GM21381 (cell line): Measurements from ENCODE around the gene GOLGA8J.
"Not testable (repeated sequence)": the region's sequence is repeated elsewhere in the genome, so short reads cannot be mapped to it uniquely, and the experiment has no call there.

Experiments
- ATAC-seq: cut with Tn5 transposase; IDR thresholded peaks from one replicate; pipeline ENCODE4 v1.9.1; 2021; ENCODE audit warnings: mild to moderate bottlenecking, moderate library complexity; ENCODE audit not compliant: unreplicated experiment

GOLGA8J gene, protein sequence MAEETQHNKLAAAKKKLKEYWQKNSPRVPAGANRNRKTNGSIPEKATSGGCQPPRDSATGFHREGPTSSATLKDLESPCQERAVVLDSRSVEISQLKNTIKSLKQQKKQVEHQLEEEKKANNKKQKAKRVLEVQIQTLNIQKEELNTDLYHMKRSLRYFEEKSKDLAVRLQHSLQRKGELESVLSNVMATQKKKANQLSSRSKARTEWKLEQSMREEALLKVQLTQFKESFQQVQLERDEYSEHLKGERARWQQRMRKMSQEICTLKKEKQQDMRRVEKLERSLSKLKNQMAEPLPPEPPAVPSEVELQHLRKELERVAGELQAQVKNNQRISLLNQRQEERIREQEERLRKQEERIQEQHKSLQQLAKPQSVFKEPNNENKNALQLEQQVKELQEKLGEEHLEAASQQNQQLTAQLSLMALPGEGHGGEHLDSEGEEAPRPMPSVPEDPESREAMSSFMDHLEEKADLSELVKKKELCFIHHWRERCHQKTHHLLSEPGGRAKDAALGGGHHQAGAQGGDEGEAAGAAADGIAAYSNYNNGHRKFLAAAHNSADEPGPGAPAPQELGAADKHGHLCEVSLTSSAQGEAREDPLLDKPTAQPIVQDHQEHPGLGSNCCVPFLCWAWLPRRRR

DNA sequence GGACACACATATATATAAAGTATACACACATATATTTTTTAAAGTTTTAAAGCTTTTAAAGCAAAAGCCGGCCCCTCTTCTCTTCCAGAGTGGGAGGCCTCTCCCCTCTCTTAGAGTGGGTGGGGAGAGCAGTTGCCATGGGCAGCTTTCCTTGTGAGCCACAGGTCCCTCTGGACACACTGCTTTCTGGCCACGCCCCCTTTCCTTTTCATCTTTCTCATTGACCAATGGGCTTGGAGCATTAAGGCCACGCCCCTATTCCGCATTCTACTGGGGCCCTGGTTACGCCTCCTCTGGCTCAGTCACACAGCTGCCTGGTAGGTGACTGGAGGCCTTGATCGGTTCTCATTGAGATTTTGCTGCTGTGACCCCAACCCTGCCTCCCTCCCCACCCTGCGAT, at the start of gene GOLGA8J:
Gene GOLGA8J (plus strand): TSS at position 301 of the 400 bp plus-strand sequence. CDS start 98 bp downstream, at position 399.
- not testable (repeated sequence) for ATAC-seq

DNA sequence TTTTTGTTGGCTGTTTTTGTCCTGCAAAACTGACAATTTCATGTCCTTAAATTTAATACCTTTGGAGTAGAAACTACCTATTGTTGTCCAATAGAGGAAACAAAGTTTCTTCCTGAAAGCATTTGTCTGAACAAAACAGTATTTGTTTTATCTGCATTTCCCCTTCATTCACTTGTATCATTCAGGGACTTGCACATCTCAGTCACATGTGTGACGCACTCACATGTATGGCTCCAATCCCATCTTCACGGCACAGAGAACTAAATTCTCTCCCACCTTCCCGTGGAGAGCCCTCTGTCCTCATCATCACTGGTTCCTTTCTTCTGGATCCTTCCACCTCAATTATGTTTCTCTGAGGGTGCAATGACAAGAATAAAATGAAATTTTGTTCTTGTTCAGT, 49.5 kb upstream of the GOLGA8J start:
- ATAC-seq = no peak

DNA sequence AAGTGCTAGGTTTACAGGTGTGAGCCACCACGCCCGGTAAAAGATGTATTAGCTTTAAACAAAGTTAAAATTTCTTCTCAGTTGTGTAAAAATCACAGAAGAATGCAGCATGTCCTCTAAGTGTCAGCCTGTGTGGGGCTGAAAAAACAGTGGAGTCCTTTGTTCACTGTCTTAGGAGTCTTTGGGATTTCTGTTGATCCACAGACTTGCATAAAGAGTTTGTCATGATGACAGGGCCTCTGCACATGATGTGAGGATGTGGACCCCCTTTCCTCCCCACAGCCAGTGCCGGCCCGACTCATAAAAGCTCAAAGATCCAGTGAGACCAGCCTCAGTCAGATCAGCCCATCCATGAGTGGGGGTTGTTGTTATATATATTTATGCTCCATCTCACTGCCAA, 49.0 kb upstream of the GOLGA8J start:
- no peak for ATAC-seq

DNA sequence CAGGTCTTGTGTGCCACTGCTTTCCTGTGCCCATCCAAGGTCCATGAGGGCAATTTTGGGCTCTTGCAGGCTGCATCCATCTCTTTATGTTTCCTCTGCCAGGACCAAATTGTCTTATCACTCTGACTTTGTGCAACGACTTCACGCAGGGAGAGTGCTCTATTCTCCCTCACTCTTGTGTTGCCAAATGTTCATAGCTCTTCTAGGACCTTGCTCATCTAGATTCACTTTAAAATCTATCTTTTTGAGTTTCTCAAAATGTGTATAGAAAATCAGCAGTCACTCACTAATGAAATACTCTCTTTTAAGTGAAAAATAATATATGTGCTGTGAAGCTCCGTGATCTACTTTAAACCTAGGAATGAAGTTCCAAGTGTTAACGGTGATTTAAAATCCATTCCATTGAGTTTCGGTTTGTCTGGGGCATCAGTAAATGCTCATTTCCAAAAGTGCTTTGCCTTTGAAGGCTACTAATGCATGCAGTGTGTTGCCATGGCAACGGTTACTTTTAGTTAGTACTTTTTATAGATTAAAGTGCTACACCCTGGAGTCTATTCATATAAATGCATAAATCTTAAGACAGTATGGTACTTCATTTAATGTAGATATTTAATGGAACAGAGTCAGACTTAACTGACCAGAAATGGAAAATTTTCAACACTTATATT, 46.6 kb upstream of the GOLGA8J start:
- no peak for ATAC-seq

DNA sequence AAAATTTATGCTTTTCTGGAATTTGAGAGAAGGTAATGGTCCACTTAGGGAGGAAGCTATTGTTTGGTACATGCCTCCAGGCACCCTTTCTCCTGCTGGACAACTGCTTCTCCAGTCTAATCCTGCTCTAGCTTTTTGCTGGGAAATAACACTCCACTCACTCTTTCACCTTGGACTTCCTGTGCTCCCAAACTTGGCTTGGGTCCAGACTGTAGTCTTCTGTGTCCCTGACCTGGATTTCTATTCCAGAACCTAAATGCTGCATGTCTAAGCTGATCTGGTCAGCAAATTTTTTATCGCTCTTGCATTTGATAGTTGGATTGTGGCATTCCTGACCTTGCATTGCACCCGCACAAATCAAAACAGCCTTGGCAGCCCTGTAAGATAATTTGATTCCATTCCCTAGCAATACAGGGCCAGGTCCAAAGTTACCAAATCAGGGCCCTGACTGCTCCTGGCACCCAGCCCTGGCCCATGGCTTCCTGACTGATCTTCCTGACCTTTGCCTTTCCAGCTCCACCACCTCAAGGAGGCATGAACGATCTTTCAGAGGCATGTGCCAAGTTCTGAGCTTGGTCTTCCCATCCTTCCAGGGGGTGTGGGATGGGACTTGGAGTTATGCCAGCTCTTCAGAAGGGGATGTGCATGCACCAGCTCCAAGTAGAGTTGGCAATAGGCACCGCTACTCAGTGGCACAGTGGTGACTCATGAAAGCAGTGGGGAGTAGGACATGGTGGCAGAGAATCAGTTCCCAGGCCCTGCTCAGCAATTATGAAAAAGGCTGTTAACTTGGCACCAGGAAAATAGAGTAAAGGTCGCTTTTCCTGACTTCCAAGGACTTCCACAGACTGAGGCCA, 43.9 kb upstream of the GOLGA8J start:
- no peak for ATAC-seq

DNA sequence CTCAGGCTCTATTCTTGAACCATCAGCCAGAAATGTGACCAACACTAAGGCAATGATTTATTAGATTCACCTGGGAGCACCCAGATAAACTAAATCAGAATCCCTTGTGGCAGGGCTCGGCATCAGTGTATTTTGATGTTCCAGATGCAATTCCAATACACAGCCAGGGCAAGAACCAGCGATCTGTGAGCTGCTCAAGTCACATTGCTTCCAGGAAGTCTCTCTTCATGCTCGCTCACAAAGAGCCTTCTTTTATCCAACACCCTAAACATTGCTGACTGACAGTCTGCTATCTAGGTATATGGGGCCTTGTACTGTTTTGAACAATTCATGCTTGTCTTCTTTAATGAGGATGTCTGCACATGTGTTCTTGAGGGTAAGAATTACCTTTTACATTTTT, 40.9 kb upstream of the GOLGA8J start:
- ATAC-seq = no peak

DNA sequence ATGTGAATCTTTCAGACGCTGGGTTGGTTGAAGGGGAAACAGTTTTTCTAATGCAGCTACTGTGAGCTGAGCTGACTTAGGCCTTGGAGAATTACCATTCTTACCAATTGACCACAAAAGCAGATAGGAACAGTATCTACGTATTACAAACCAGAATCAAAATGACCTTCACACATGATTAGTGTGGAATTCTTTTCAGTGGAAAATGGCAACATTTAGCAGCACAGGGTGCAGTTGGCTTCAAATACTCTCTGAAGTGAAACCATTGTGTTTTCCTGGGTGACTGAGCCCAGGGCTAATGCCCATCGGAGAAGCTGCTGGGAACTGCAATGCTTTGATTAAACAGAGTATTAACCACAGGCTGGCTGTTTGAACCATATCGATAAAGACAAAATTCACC, 40.2 kb upstream of the GOLGA8J start:
- no peak for ATAC-seq

DNA sequence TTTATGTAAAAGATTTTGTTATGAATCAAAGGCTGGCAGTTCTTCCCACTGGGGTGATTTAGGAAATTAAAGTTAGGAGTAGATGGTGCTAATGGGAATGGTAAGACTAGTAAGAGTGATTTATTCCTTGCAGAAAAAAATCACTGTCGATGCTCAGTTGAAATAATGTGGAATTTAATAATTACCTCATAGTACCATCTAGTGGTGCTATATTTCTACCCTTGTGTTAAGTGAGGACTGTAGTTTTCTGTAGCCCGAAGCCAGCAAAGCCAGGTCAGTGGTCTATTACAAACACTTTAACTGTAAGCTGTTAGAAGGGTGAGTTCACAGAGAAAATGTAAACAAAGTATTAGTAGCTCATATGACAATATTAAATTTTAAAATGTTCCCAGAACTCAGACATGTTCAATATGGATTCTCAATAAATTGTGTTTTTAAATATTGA, 39.5 kb upstream of the GOLGA8J start:
- no peak for ATAC-seq

DNA sequence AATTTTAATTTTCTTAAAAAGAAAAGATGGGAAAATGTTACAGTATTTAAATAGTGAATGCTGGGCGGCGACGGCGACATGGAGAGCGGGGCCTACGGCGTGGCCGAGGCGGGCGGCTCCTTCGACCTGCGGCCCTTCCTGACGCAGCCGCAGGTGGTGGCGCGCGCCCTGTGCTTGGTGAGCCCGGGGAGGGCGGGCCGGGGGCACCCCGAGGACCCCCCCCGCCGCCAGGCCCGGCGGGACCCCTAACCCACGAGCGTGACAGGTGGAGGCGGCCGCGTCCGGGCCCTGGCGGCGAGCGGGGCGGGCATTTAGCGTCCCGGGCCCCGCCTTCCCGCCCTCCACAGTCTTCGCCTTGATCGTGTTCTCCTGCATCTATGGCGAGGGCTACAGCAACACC, 38.4 kb upstream of the GOLGA8J start:
- no peak for ATAC-seq

DNA sequence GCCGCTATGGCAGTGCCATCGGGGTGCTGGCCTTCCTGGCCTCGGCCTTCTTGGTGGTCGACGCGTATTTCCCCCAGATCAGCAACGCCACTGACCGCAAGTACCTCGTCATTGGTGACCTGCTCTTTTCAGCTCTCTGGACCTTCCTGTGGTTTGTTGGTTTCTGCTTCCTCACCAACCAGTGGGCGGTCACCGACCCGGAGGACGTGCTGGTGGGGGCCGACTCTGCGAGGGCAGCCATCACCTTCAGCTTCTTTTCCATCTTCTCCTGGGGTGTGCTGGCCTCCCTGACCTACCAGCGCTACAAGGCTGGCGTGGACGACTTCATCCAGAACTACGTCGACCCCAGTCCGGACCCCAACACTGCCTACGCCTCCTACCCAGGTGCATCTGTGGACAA, 37.9 kb upstream of the GOLGA8J start:
- ATAC-seq = not testable (repeated sequence)

DNA sequence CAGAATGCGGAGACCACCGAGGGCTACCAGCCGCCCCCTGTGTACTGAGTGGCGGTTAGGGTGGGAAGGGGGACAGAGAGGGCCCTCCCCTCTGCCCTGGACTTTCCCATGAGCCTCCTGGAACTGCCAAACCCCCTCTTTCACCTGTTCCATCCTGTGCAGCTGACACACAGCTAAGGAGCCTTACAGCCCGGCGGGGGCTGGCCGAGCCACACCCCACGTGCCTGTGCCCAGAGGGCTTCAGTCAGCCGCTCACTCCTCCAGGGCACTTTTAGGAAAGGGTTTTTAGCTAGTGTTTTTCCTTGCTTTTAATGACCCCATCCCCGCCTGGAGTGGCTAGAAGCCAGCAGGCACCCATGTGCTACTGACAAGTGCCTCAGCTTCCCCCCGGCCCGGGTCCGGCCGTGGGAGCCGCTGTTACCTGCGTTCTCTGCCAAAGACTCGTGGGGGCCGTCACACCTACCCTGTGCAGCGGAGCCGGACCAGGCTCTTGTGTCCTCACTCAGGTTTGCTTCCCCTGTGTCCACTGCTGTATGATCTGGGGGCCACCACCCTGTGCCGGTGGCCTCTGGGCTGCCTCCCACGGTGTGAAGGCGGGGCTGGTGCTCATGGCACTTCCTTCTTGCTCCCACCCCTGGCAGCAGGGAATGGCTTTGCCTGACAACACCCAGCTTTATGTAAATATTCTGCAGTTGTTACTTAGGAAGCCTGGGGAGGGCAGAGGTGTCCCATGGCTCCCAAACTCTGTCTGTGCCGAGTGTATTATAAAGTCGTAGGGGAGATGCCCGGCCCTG, 37.3 kb upstream of the GOLGA8J start:
- ATAC-seq = not testable (repeated sequence)

DNA sequence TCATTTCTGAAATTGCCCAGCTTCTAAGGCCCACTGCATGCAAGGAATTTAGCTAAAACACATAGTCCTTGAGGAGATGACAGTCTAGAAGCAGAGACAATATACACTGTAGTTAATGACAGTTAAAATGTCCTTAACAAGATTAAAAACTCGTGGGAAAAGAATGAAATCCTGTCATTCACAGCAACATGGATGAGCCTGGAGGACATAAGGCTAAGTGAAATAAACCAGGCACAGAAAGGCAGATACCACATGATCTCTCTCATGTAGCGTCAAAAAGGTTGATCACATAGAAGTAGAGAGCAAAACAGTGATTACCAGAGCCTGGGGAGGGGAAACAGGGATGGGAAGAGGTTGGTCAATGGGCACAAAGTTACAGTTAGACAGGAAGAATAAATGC, 36.3 kb upstream of the GOLGA8J start:
- no peak for ATAC-seq

DNA sequence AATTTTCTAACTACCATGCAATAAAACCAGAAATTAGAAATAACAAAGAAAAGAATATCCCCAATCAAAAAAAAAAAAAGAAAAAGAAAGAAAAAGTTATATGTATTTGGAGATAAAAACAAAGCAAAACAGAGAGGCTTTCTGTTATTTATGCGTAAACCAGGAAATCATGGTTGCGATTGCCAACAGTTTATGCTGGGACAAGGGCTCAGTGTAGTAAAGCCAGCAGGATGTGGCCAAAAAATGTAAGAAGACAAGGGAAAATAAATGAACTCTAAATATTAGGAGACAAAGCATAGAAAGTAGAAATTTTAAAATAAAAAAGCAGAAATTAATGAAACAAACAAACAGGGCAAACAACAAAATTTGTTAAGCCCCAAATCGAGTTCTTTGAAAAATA, 27.2 kb upstream of the GOLGA8J start:
- ATAC-seq = no peak

DNA sequence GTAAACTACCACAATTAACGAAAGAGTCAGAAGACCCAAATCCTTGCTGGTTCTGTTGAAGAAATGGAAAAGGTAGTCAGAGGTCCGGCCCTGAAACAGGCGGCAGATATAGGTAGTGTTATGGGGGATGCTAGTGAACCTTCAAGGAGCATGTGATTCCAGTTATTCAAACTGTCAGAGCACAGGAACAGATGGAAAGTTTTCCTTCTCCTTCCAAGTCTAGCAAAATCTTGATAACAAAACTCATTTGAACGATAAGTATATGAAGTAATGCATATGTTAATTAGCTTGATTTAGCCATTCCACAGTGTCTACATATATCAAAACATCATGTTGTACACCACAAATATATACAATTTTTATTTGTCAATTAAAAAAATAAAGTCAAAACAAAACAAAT, 26.6 kb upstream of the GOLGA8J start:
- no peak for ATAC-seq

DNA sequence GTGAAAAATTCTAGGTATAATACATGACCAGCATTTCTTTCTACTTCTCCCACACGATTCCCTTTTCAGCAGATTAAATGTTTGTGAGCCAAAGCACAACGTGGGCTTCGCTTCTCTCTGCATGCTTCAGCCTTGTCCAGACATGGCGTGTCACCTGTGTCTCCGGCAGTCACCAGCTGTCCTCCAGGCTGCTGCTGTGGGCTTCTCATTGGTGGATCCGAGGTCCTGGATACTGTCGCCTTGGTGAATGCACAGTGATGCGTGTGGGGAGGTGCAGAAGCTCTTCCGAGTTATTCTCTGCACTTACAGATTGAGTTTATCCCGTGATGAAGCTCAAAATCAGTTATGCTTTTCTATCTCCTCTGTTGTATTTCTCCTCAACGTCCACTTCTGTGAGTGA, 23.0 kb upstream of the GOLGA8J start:
- ATAC-seq = no peak

DNA sequence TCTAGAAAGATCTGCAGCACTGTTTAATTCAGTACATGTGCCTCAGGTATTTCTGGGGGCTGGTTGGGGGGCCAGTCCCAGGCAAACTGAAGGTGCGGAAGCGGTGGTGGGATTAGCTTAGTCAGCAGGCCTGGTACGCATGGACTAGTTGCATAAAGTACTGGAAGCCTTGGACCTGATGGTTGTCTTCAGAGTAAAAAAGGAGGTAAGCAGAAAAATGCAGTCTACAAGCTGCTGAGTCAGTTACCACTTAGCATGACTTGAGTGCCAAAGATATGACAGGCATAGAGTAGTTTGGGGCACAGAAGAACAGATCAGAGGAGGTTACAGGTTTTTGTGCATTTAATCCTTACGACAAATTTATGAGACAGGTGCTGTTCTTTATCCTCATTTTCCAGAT, 19.9 kb upstream of the GOLGA8J start:
- no peak for ATAC-seq

DNA sequence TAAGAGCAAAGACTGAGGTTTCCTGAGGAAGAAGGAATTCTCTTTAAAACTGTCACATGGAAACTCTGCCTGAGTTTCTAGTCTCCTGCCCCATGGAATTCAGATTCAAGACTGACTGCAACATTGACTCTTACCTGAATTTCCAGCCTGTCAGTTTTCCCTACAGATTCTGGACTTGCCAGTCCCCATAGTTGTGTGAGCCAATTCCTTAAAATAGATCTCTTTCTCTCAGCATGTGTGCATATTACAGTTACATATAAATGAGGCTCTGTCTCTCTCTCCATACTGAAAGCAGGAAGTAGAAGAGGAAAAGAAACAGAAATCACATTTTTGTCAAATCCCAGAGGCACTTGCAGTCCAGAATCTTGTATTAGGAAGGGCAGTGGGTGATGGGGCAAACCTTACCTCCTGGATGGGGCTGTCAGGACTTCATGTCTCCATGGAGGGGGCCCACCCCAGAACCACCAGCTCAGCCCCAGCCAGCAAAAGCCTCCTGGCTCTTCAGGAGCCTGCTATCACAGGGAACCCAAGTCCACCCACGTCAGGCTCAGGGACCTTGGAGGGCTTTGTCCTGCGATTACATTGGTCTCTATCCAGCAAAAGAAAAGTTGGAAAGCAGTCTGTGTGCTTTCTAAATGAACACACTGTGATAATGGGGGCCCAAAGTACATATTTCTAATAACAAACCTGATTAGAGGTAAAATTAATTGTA, 18.8 kb upstream of the GOLGA8J start:
- no peak for ATAC-seq

DNA sequence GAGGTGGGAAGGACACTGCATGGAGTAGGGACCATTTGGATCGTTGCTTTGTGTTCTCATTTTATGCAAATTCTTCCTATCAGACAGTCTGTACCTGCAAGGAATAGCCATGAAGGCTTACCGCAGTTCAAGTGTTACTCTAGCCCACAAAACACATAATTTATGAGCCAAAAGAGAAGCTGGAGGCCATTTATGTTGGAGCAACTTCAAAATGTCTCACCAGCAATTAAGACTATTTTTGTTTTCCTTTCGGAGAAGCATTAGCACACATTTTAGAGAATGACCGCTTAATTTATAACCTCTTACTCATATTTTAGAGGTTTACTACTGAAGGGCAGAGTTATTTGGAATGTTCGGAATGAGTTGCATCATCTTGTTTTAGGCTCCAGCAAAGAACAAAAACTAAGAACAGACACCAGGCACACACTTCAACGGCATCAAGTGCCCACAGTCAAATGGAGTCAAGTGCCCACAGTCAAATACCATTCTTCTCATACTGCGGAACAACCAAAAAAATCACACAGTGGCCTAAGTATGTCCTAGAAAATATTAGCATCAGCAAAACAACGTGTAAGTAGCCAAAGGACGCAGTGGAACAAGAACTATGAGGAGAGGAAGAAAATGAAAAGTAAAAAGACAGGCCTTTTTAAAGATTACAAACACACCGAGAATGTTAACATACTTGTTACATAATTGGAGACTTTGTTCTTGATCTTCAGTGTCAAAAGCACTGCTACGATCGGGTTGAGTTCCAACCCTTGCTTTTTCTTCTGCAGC, 17.5 kb upstream of the GOLGA8J start:
- ATAC-seq = no peak

DNA sequence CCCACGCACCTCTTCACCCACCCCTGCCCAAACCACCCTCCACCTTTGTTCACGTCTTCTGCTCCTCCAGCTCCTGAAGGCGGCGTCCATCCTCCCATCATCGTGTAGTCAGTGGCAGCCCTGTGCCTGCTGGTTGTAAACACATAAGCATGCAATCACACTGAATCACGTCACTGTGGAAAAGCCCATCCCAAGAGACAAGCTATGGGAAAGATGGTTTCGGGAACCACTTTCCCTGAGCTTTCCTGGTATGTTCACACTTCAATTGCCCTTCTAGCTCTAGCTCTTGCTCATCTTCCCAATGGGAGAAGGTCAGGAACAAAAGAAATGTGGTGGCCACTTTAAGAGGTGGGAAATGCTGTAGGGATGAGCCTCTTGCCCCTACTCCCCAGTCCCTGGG, 14.4 kb upstream of the GOLGA8J start:
- no peak for ATAC-seq
